ENCODE measurements around the gene INSM1.

INSM1 gene

DNA sequence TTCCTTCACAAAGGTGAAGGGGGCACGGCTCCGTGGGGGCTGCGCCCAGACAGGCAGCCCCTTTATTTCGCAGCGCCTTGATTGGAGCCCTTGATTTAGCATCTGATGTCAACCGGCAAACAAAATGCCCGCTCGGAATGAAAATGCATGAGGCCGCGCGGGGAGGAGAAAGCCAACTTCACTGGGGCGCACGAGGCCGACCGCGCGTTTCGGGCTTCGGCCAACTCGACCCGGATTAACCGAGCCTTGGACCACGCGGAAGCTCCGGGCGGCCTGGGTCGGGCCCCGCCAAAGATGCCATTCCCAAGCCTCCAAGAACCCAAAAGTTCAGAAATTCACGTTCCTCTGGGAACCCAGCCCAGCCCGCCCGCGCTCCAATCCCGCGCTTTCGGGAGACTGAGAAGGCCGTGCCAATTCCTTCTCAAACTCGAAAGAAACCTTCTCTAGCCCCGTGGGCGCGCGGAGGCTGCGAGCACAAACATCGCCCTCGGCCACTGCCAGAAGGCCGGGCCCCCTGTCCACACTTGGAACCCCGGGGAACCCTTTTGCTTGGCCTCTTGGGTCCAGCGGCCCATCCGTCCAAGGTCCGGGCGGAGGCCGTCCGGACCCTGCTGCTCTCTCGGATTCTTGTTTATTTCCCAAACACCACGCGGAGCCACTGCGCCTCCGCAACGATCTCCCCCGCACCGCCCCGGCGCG, 879 bp upstream of the INSM1 start:
- Histone ChIP-seq H3K4me3 (ENCODE audit: low read length, poor library complexity, severe bottlenecking) (no peak overlapping the region), H3K27me3 (ENCODE audit: insufficient read depth, low read length, poor library complexity, severe bottlenecking) (no peaks in the 10 kb centered on the region), H3K4me2 (ENCODE audit: low read depth, low read length, poor library complexity, severe bottlenecking) (no peak overlapping the region), H4K20me1 (ENCODE audit: insufficient read depth, low read length, poor library complexity, severe bottlenecking) (no peaks in the 10 kb centered on the region), H3K4me1 (ENCODE audit: insufficient read depth, low read length, poor library complexity, severe bottlenecking) (no peaks in the 10 kb centered on the region), H3K9ac (ENCODE audit: low read depth, low read length, poor library complexity, severe bottlenecking) (no peak overlapping the region), H3K9me2 (replicated peaks; ENCODE audit: low read depth, low read length) (no peaks in the 10 kb centered on the region), H3F3A (ENCODE audit: low read depth) (no peaks in the 10 kb centered on the region), H2AFZ (ENCODE audit: low read length) (no peak overlapping the region), H3K79me2 (ENCODE audit: insufficient read depth, low read length) (no peaks in the 10 kb centered on the region), H3K36me3 (ENCODE audit: insufficient read depth, low read length) (no peaks in the 10 kb centered on the region), H3K9me3 (ENCODE audit: insufficient read depth, low read depth, low read length) (no peaks in the 10 kb centered on the region)
- TF ChIP-seq, protein P1, sequence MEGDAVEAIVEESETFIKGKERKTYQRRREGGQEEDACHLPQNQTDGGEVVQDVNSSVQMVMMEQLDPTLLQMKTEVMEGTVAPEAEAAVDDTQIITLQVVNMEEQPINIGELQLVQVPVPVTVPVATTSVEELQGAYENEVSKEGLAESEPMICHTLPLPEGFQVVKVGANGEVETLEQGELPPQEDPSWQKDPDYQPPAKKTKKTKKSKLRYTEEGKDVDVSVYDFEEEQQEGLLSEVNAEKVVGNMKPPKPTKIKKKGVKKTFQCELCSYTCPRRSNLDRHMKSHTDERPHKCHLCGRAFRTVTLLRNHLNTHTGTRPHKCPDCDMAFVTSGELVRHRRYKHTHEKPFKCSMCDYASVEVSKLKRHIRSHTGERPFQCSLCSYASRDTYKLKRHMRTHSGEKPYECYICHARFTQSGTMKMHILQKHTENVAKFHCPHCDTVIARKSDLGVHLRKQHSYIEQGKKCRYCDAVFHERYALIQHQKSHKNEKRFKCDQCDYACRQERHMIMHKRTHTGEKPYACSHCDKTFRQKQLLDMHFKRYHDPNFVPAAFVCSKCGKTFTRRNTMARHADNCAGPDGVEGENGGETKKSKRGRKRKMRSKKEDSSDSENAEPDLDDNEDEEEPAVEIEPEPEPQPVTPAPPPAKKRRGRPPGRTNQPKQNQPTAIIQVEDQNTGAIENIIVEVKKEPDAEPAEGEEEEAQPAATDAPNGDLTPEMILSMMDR (conservative IDR thresholded peaks at IDR 0.05; ENCODE audit: low read length): no peak
- TF ChIP-seq EZH2phosphoT487 (IDR thresholded peaks at IDR 0.05; ENCODE audit: borderline replicate concordance): no peak

DNA sequence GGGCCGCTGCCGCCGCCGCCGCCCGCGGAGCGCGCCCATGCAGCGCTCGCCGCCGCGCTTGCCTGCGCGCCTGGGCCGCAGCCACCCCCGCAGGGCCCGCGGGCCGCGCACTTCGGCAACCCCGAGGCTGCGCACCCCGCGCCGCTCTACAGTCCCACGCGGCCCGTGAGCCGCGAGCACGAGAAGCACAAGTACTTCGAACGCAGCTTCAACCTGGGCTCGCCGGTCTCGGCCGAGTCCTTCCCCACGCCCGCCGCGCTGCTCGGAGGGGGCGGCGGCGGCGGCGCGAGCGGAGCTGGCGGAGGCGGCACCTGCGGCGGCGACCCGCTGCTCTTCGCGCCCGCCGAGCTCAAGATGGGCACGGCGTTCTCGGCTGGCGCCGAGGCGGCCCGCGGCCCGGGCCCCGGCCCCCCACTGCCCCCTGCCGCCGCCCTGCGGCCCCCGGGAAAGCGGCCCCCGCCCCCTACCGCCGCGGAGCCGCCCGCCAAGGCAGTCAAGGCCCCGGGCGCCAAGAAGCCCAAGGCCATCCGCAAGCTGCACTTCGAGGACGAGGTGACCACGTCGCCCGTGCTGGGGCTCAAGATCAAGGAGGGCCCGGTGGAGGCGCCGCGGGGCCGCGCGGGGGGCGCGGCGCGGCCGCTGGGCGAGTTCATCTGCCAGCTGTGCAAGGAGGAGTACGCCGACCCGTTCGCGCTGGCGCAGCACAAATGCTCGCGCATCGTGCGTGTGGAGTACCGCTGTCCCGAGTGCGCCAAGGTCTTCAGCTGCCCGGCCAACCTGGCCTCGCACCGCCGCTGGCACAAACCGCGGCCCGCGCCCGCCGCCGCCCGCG, 730 bp downstream of the INSM1 start:
- Histone ChIP-seq H3K9ac (ENCODE audit: low read depth, low read length, poor library complexity, severe bottlenecking) (no peak overlapping the region), H3K9me3 (ENCODE audit: insufficient read depth, low read depth, low read length) (no peaks in the 10 kb centered on the region), H3K4me2 (ENCODE audit: low read depth, low read length, poor library complexity, severe bottlenecking) (no peak overlapping the region), H3K27me3 (ENCODE audit: insufficient read depth, low read length, poor library complexity, severe bottlenecking) (no peaks in the 10 kb centered on the region), H3K4me3 (ENCODE audit: low read length, poor library complexity, severe bottlenecking) (no peak overlapping the region), H3F3A (ENCODE audit: low read depth) (no peaks in the 10 kb centered on the region), H3K36me3 (ENCODE audit: insufficient read depth, low read length) (no peaks in the 10 kb centered on the region), H3K79me2 (ENCODE audit: insufficient read depth, low read length) (no peaks in the 10 kb centered on the region), H3K9me2 (replicated peaks; ENCODE audit: low read depth, low read length) (no peaks in the 10 kb centered on the region), H3K4me1 (ENCODE audit: insufficient read depth, low read length, poor library complexity, severe bottlenecking) (no peaks in the 10 kb centered on the region), H4K20me1 (ENCODE audit: insufficient read depth, low read length, poor library complexity, severe bottlenecking) (no peaks in the 10 kb centered on the region), H2AFZ (ENCODE audit: low read length) (no peak overlapping the region)
- TF ChIP-seq, protein P1 (conservative IDR thresholded peaks at IDR 0.05; ENCODE audit: low read length): no peak
- TF ChIP-seq EZH2phosphoT487 (IDR thresholded peaks at IDR 0.05; ENCODE audit: borderline replicate concordance): no peak

DNA sequence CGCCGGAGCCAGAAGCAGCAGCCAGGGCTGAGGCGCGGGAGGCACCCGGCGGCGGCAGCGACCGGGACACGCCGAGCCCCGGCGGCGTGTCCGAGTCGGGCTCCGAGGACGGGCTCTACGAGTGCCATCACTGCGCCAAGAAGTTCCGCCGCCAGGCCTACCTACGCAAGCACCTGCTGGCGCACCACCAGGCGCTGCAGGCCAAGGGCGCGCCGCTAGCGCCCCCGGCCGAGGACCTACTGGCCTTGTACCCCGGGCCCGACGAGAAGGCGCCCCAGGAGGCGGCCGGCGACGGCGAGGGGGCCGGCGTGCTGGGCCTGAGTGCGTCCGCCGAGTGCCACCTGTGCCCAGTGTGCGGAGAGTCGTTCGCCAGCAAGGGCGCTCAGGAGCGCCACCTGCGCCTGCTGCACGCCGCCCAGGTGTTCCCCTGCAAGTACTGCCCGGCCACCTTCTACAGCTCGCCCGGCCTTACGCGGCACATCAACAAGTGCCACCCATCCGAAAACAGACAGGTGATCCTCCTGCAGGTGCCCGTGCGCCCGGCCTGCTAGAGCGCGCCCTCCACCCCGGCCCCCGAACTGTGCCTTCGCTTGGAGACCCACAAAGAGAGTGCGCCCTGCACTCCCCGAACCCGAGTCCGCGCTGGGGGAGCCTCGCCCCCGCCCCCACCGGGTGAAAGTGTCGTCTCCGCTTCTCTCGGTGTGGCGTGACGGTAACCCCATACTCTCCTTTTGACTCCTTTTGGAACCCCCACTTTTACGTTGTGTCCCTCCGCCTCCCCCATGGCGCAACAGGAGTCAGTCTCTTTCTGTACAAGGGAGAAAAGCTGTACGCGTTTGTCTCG, 1.6 kb downstream of the INSM1 start:
- Histone ChIP-seq H3K9ac (ENCODE audit: low read depth, low read length, poor library complexity, severe bottlenecking) (no peak overlapping the region), H3K9me2 (replicated peaks; ENCODE audit: low read depth, low read length) (no peaks in the 10 kb centered on the region), H3K4me2 (ENCODE audit: low read depth, low read length, poor library complexity, severe bottlenecking) (no peak overlapping the region), H3K4me3 (ENCODE audit: low read length, poor library complexity, severe bottlenecking) (no peak overlapping the region), H3K27me3 (ENCODE audit: insufficient read depth, low read length, poor library complexity, severe bottlenecking) (no peaks in the 10 kb centered on the region), H3K36me3 (ENCODE audit: insufficient read depth, low read length) (no peaks in the 10 kb centered on the region), H3K4me1 (ENCODE audit: insufficient read depth, low read length, poor library complexity, severe bottlenecking) (no peaks in the 10 kb centered on the region), H3K9me3 (ENCODE audit: insufficient read depth, low read depth, low read length) (no peaks in the 10 kb centered on the region), H2AFZ (ENCODE audit: low read length) (no peak overlapping the region), H3K79me2 (ENCODE audit: insufficient read depth, low read length) (no peaks in the 10 kb centered on the region), H3F3A (ENCODE audit: low read depth) (no peaks in the 10 kb centered on the region), H4K20me1 (ENCODE audit: insufficient read depth, low read length, poor library complexity, severe bottlenecking) (no peaks in the 10 kb centered on the region)
- TF ChIP-seq EZH2phosphoT487 (IDR thresholded peaks at IDR 0.05; ENCODE audit: borderline replicate concordance): no peak
- TF ChIP-seq, protein P1 (conservative IDR thresholded peaks at IDR 0.05; ENCODE audit: low read length): no peak

Data from Loucy (cell line).